ENCODE measurements around the gene CECR2. TPM values are rescaled to one million over a fixed set of nuclear protein-coding genes. Genes with fewer than 3 reads are reported as not detected.

Gene CECR2
- total RNA-seq, 3 donors from 2014 or later: 0.32 to 0.66 (median 0.44) TPM

DNA sequence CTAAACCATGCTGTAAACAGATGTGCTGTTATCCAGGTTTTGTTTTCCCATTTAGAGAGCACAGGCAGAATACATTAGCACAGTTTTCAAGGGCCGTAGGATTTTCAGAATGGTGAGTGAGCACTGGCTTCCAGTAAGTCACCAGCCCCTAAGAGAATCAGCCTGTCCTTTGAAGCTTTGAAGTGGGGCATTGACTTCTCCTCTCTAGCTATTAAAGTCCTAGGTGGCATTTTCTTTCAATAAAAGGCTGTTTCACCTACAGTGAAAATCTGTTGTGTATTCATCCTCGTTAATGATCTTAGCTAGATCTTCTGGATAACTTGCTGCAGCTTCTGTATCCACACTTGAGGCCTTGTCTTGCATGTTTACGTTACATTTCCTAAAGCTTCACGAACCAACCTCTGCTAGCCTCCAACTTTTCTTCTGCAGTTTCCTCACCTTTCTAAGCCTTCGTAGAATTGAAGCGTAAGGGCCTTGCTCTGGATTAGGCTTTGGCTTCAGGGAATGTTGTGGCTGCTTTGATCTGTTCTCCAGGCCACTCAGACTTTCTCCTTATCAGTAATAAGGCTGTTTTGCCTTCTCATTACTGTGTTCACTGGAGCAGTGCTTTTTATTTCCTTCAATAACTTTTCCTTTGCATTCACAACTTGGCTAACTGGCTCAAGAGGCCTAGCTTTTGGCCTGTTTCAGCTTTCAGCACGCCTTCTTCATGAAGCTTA lies 15.5 kb downstream of the CECR2 start:
- DNase-seq (ENCODE audit: low spot score in 2 of 2): no peak
- H3K36me3 ChIP-seq: no peaks in the 10 kb centered on the region
- intact Hi-C loops (cut with DNase I; ENCODE audit: low total_unique reads): no loop called here
- no peak overlapping the region for H3K4me3 ChIP-seq
- peaks cover 0 to 14% of the 10 kb centered on the region in 2 donors for H3K9me3 ChIP-seq
- no peaks in the 10 kb centered on the region for H3K4me1 ChIP-seq
- H3K27me3 ChIP-seq: no peaks in the 10 kb centered on the region
- no peak overlapping the region for H3K27ac ChIP-seq
- no peak for TF ChIP-seq POLR2AphosphoS5 (IDR thresholded peaks at IDR 0.05)
- TF ChIP-seq, protein P1, sequence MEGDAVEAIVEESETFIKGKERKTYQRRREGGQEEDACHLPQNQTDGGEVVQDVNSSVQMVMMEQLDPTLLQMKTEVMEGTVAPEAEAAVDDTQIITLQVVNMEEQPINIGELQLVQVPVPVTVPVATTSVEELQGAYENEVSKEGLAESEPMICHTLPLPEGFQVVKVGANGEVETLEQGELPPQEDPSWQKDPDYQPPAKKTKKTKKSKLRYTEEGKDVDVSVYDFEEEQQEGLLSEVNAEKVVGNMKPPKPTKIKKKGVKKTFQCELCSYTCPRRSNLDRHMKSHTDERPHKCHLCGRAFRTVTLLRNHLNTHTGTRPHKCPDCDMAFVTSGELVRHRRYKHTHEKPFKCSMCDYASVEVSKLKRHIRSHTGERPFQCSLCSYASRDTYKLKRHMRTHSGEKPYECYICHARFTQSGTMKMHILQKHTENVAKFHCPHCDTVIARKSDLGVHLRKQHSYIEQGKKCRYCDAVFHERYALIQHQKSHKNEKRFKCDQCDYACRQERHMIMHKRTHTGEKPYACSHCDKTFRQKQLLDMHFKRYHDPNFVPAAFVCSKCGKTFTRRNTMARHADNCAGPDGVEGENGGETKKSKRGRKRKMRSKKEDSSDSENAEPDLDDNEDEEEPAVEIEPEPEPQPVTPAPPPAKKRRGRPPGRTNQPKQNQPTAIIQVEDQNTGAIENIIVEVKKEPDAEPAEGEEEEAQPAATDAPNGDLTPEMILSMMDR (IDR thresholded peaks at IDR 0.05): no peak
- TF ChIP-seq POLR2A (IDR thresholded peaks at IDR 0.05): no peak

DNA sequence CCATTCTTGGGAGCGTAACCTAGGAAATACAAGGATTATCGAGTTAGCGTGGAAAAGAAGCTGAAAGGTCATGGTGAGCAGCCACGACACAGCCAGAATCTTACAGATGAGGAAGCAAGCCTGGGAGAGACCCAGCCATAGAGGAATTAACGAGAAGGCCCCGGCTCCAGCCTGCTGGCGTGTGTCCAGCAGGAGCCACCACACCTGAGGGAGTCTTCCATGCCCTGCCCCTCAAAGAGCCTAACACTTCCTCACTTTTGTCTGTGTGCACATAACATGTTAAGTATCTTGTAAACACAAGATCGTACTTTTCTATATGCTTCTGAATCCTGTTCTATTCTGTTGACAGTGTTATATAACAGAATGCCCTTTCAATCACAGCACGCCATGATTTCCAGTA lies 18.1 kb downstream of the CECR2 start:
- intact Hi-C loops (cut with DNase I; ENCODE audit: low total_unique reads): no loop called here
- no peak for DNase-seq (ENCODE audit: low spot score in 2 of 2)
- Histone ChIP-seq H3K4me3 (no peak overlapping the region), H3K27me3 (no peaks in the 10 kb centered on the region), H3K27ac (no peak overlapping the region), H3K9me3 (peaks cover 0 to 14% of the 10 kb centered on the region in 2 donors), H3K36me3 (no peaks in the 10 kb centered on the region), H3K4me1 (no peaks in the 10 kb centered on the region)
- TF ChIP-seq POLR2AphosphoS5 (IDR thresholded peaks at IDR 0.05) (no peak), POLR2A (IDR thresholded peaks at IDR 0.05) (no peak)
- TF ChIP-seq, protein P1 (IDR thresholded peaks at IDR 0.05): no peak

DNA sequence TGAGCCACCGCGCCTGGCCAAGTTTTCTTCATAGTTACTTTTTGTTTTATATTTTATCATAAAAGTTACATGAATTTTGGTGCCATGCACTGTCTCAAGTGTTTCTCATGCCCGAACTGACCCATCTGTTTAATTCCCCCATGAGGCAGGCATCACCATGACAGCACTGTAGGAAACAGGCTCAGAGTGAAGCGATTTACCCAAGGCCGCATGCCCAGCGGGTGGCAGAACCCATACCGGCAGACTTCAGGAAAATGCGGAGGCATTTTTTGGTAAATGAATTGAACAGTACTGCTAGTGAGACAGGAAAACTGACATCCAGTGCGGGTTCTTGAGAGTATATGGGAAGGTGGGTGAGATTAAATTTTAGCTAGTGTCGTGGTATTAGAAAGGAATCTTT lies 19.0 kb downstream of the CECR2 start:
- no peak for TF ChIP-seq POLR2A (IDR thresholded peaks at IDR 0.05)
- no peak for TF ChIP-seq POLR2AphosphoS5 (IDR thresholded peaks at IDR 0.05)
- TF ChIP-seq, protein P1 (IDR thresholded peaks at IDR 0.05): no peak
- H3K9me3 ChIP-seq: peaks cover 0 to 14% of the 10 kb centered on the region in 2 donors

DNA sequence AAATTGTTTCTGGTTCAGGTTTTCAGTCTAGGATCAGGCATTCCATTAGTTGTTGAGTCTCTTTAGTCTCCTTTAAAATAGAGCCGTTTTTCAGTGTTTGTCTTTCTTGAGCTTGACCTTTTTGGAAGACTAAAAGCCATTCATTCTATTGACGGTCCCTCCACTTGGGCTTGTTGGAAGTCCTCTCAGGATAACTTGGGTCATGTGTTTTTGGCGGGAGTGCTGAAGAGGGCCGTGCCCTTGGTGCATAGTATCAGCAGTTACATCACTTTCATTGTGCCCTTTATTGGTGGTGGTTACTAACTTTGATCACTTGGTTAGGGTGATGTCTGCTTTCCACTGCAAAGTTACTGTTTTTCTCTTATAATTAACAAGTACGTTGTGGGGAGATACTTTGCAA lies 20.8 kb downstream of the CECR2 start:
- intact Hi-C loops (cut with DNase I; ENCODE audit: low total_unique reads): no loop called here
- no peak overlapping the region for H3K27ac ChIP-seq
- TF ChIP-seq, protein P1 (IDR thresholded peaks at IDR 0.05): no peak
- no peak for TF ChIP-seq POLR2AphosphoS5 (IDR thresholded peaks at IDR 0.05)
- TF ChIP-seq POLR2A (IDR thresholded peaks at IDR 0.05): no peak
- H3K27me3 ChIP-seq: no peaks in the 10 kb centered on the region
- H3K36me3 ChIP-seq: no peaks in the 10 kb centered on the region
- H3K4me3 ChIP-seq: no peak overlapping the region
- H3K9me3 ChIP-seq: peaks cover 0 to 4% of the 10 kb centered on the region in 2 donors
- no peak for DNase-seq (ENCODE audit: low spot score in 2 of 2)
- no peaks in the 10 kb centered on the region for H3K4me1 ChIP-seq

More for the DNA sequence above, 19.0 kb downstream of the CECR2 start:
- intact Hi-C loops (cut with DNase I; ENCODE audit: low total_unique reads): no loop called here
- Histone ChIP-seq H3K4me1 (no peaks in the 10 kb centered on the region), H3K36me3 (no peaks in the 10 kb centered on the region), H3K27ac (no peak overlapping the region), H3K4me3 (no peak overlapping the region), H3K27me3 (no peaks in the 10 kb centered on the region)
- no peak for DNase-seq (ENCODE audit: low spot score in 2 of 2)

DNA sequence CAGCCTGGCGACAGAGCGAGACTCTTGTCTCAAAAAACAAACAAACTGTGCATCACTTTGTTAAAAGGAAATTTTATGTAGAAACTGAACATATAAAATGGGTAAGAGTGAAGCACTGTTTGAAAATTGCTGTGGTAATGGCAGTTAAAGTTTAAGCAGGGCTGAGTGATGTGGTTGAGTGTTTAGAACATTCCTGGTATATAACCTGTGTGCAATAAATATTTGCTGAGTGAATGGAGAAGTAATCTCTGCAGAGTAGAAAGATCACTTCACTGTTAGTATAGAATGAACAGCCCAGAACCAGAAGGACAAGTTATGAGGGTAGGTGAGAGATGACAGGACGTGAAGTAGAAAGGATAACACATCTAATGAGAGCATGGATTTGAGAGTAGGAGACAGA lies 27.3 kb downstream of the CECR2 start:
- no peak overlapping the region for H3K4me3 ChIP-seq
- H3K4me1 ChIP-seq: no peaks in the 10 kb centered on the region
- no peak overlapping the region for H3K27ac ChIP-seq
- no peaks in the 10 kb centered on the region for H3K27me3 ChIP-seq
- intact Hi-C loops (cut with DNase I; ENCODE audit: low total_unique reads): no loop called here
- no peaks in the 10 kb centered on the region for H3K36me3 ChIP-seq
- no peaks in the 10 kb centered on the region for H3K9me3 ChIP-seq
- no peak for DNase-seq (ENCODE audit: low spot score in 2 of 2)
- TF ChIP-seq POLR2AphosphoS5 (IDR thresholded peaks at IDR 0.05) (no peak), POLR2A (IDR thresholded peaks at IDR 0.05) (no peak)
- TF ChIP-seq, protein P1 (IDR thresholded peaks at IDR 0.05): no peak

Measured in breast epithelium (tissue), 4 donors.